Measurements from ENCODE around the gene GMDS. TPM values are rescaled to one million over a fixed set of nuclear protein-coding genes. Genes with fewer than 3 reads are reported as not detected.

The GMDS gene
- total and polyA plus RNA-seq, 4 donors = 7.3 to 28.3 (median 16.1) TPM

- no peak for DNase-seq
- H3K27me3 ChIP-seq (ENCODE audit: control insufficient read depth in 3 of 3, insufficient read depth in 3 of 3, low read length in 2 of 3) = peaks cover 0 to 8% (median 8%) of the 10 kb centered on the region in 3 donors
- H3K4me1 ChIP-seq (ENCODE audit: control insufficient read depth in 5 of 5, insufficient read depth in 5 of 5, low read length in 5 of 5) = peaks cover 0 to 6% (median 0%) of the 10 kb centered on the region in 5 donors
- no peak overlapping the region for H3K27ac ChIP-seq (ENCODE audit: low read depth in 1 of 2, low read length in 1 of 2)
- 80 to 86% methylated on average over 7 of the region's 7 CpGs for WGBS, 2 donors
- TF ChIP-seq, protein P1, sequence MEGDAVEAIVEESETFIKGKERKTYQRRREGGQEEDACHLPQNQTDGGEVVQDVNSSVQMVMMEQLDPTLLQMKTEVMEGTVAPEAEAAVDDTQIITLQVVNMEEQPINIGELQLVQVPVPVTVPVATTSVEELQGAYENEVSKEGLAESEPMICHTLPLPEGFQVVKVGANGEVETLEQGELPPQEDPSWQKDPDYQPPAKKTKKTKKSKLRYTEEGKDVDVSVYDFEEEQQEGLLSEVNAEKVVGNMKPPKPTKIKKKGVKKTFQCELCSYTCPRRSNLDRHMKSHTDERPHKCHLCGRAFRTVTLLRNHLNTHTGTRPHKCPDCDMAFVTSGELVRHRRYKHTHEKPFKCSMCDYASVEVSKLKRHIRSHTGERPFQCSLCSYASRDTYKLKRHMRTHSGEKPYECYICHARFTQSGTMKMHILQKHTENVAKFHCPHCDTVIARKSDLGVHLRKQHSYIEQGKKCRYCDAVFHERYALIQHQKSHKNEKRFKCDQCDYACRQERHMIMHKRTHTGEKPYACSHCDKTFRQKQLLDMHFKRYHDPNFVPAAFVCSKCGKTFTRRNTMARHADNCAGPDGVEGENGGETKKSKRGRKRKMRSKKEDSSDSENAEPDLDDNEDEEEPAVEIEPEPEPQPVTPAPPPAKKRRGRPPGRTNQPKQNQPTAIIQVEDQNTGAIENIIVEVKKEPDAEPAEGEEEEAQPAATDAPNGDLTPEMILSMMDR (IDR thresholded peaks at IDR 0.05; ENCODE audit: control extremely low read depth, extremely low read depth) = no peak
- H3K4me3 ChIP-seq = no peak overlapping the region
- peaks cover 0 to under 1% (median 0%) of the 10 kb centered on the region in 4 donors for H3K9me3 ChIP-seq (ENCODE audit: control insufficient read depth in 4 of 4, insufficient read depth in 3 of 4, low read length in 3 of 4)
- no peaks in the 10 kb centered on the region for H3K36me3 ChIP-seq (ENCODE audit: control insufficient read depth in 4 of 4, insufficient read depth in 4 of 4, low read length in 4 of 4)
- no peak overlapping the region for H3K9ac ChIP-seq (ENCODE audit: insufficient read depth in 1 of 2, low read length in 2 of 2)
- ATAC-seq (ENCODE audit: insufficient read depth, low FRiP score) = no peak
These were observed 394.6 kb downstream of the GMDS start for GRCh38 chr6:1850840-1851157.

DNA sequence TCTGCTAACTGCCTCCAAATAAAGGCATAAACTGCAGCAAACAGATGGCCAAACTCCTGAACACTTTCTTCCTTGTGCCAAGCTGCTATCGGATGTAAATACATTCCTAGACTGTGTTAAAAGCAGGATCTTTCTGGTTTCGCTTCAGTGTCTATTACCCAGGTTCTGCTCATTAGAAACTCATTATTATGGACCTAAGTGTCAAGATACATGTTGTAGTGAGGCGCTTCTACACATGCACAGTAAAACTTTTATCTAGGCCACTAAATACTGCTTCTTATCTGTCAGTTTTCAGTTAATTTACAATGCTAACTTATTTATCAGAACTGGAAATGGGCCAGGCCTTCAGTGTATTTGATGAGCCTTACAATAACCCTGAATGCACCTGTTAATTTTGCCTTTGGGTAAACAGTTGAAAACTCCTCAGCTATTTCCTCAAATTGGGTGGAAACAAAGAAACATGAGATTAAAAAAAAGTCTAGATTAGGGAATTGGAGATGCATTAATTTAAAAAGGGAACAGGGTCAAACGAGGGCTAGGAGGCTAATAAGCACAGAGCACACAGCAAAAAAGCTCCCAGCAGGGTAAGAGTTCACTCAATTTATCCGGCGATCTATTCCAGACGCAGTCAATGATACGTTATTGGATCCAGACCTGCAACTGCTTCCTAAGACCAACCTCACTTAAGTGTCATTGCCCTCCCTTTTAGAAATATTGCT lies 395.1 kb downstream of the GMDS start:
- ATAC-seq (ENCODE audit: insufficient read depth, low FRiP score) = no peak
- peaks cover 0 to 8% (median 6%) of the 10 kb centered on the region in 3 donors for H3K27me3 ChIP-seq (ENCODE audit: control insufficient read depth in 3 of 3, insufficient read depth in 3 of 3, low read length in 2 of 3)

GRCh38 chr6:1849691-1850090 lies 395.7 kb downstream of the GMDS start:
- Histone ChIP-seq H3K4me1 (ENCODE audit: control insufficient read depth in 5 of 5, insufficient read depth in 5 of 5, low read length in 5 of 5) (peaks cover 0 to 6% (median 0%) of the 10 kb centered on the region in 5 donors), H3K27me3 (ENCODE audit: control insufficient read depth in 3 of 3, insufficient read depth in 3 of 3, low read length in 2 of 3) (peaks cover 0 to 8% (median 6%) of the 10 kb centered on the region in 3 donors), H3K4me3 (no peak overlapping the region), H3K36me3 (ENCODE audit: control insufficient read depth in 4 of 4, insufficient read depth in 4 of 4, low read length in 4 of 4) (no peaks in the 10 kb centered on the region), H3K27ac (ENCODE audit: low read depth in 1 of 2, low read length in 1 of 2) (no peak overlapping the region), H3K9ac (ENCODE audit: insufficient read depth in 1 of 2, low read length in 2 of 2) (no peak overlapping the region), H3K9me3 (ENCODE audit: control insufficient read depth in 4 of 4, insufficient read depth in 3 of 4, low read length in 3 of 4) (peaks cover 0 to 4% (median 1%) of the 10 kb centered on the region in 4 donors)
- DNase-seq = no peak
- no peak for ATAC-seq (ENCODE audit: insufficient read depth, low FRiP score)
- 35 to 57% methylated on average over 5 of the region's 5 CpGs for WGBS, 2 donors
- TF ChIP-seq, protein P1 (IDR thresholded peaks at IDR 0.05; ENCODE audit: control extremely low read depth, extremely low read depth) = no peak

More for the DNA sequence above, 395.1 kb downstream of the GMDS start:
- no peak overlapping the region for H3K4me3 ChIP-seq
- H3K9me3 ChIP-seq (ENCODE audit: control insufficient read depth in 4 of 4, insufficient read depth in 3 of 4, low read length in 3 of 4) = peaks cover 0 to 4% (median 1%) of the 10 kb centered on the region in 4 donors
- peaks cover 0 to 6% (median 0%) of the 10 kb centered on the region in 5 donors for H3K4me1 ChIP-seq (ENCODE audit: control insufficient read depth in 5 of 5, insufficient read depth in 5 of 5, low read length in 5 of 5)
- no peaks in the 10 kb centered on the region for H3K36me3 ChIP-seq (ENCODE audit: control insufficient read depth in 4 of 4, insufficient read depth in 4 of 4, low read length in 4 of 4)
- DNase-seq = peak in 2 of 3 donors; percentile 43 to 68
- no peak overlapping the region for H3K9ac ChIP-seq (ENCODE audit: insufficient read depth in 1 of 2, low read length in 2 of 2)
- H3K27ac ChIP-seq (ENCODE audit: low read depth in 1 of 2, low read length in 1 of 2) = no peak overlapping the region
- TF ChIP-seq, protein P1 (IDR thresholded peaks at IDR 0.05; ENCODE audit: control extremely low read depth, extremely low read depth) = no peak
- 80 to 81% methylated on average over 8 of the region's 8 CpGs for WGBS, 2 donors

All from lung (tissue), 12 donors.